ENCODE data around the gene ARID4A.
A peak's percentile ranks its signal among the peaks of the same experiment; 100 is the strongest.
"Not testable (repeated sequence)": the region's sequence is repeated elsewhere in the genome, so short reads cannot be mapped to it uniquely, and the experiment has no call there.

Gene ARID4A

GRCh38 chr14:58298477-58299400 lies at the start of gene ARID4A:
ARID4A (plus strand) TSS chr14:58298555; CDS start chr14:58299855, 1,300 bp downstream.
- DNase-seq, result peak; percentile 41

GRCh38 chr14:58249611-58250010 lies 48.7 kb upstream of the ARID4A start:
- no peak for DNase-seq

GRCh38 chr14:58258156-58258555 lies 40.2 kb upstream of the ARID4A start:
- no peak for DNase-seq

- not testable (repeated sequence) for DNase-seq
Measured at GRCh38 chr14:58262005-58262404, 36.4 kb upstream of the ARID4A start.

- DNase-seq, result no peak
Measured at GRCh38 chr14:58265401-58265800, 33.0 kb upstream of the ARID4A start.

GRCh38 chr14:58270628-58271027 lies 27.7 kb upstream of the ARID4A start:
- no peak for DNase-seq

GRCh38 chr14:58272588-58273372 lies 25.6 kb upstream of the ARID4A start:
- DNase-seq, result no peak

GRCh38 chr14:58274881-58275280 lies 23.5 kb upstream of the ARID4A start:
- DNase-seq, result no peak

- DNase-seq, result no peak
Measured at GRCh38 chr14:58275527-58276190, 22.7 kb upstream of the ARID4A start.

GRCh38 chr14:58276208-58276607 lies 22.1 kb upstream of the ARID4A start:
- DNase-seq, result no peak

- no peak for DNase-seq
Measured at GRCh38 chr14:58278177-58278576, 20.2 kb upstream of the ARID4A start.

GRCh38 chr14:58280954-58281787 lies 17.2 kb upstream of the ARID4A start:
- DNase-seq, result peak; percentile 45

GRCh38 chr14:58281969-58282368 lies 16.4 kb upstream of the ARID4A start:
- no peak for DNase-seq

- no peak for DNase-seq
Measured at GRCh38 chr14:58282925-58283593, 15.3 kb upstream of the ARID4A start.

- DNase-seq, result no peak
Measured at GRCh38 chr14:58283730-58284129, 14.6 kb upstream of the ARID4A start.

GRCh38 chr14:58285132-58285531 lies 13.2 kb upstream of the ARID4A start:
- DNase-seq, result no peak

- no peak for DNase-seq
Measured at GRCh38 chr14:58287607-58288042, 10.7 kb upstream of the ARID4A start.

GRCh38 chr14:58288106-58288792 lies 10.1 kb upstream of the ARID4A start:
- no peak for DNase-seq

GRCh38 chr14:58291646-58292045 lies 6.7 kb upstream of the ARID4A start:
- DNase-seq, result no peak

GRCh38 chr14:58292187-58292586 lies 6.2 kb upstream of the ARID4A start:
- no peak for DNase-seq

GRCh38 chr14:58294201-58294600 lies 4.2 kb upstream of the ARID4A start:
- no peak for DNase-seq
